Neural cell (in vitro differentiated cells): ENCODE data around the gene RNF213. TPM values are rescaled to one million over a fixed set of nuclear protein-coding genes. Genes with fewer than 3 reads are reported as not detected.

Source experiments
- H2AFZ ChIP-seq: fragments of 200-600, 300-800 bp; sonication (generic), shearing (Covaris generic); 2 replicates; pipeline ENCODE4 v1.6.0; 2014; ENCODE audit warnings: low read depth, mild to moderate bottlenecking, antibody characterized with exemption, low read length, moderate library complexity
- H3F3A ChIP-seq: fragments of 200-600 bp; shearing (Covaris generic); 2 replicates; pipeline ENCODE4 v1.6.1; 2016; ENCODE audit warnings: mild to moderate bottlenecking, moderate library complexity, mixed read lengths, antibody characterized with exemption, low read length; ENCODE audit not compliant: insufficient read depth, poor library complexity, severe bottlenecking
- H3K27ac ChIP-seq: fragments of 200-600, 300-800 bp; sonication (generic), shearing (Covaris generic); 2 replicates; pipeline ENCODE4 v1.5.1; 2014; ENCODE audit warnings: mild to moderate bottlenecking, low read length, moderate library complexity
- H3K27me3 ChIP-seq: fragments of 300-800, 200-600 bp; sonication (generic), shearing (Covaris generic); 2 replicates; pipeline ENCODE4 v1.6.0; 2014; ENCODE audit warnings: mild to moderate bottlenecking, low read depth, low read length, moderate library complexity; ENCODE audit not compliant: insufficient read depth
- H3K36me3 ChIP-seq: fragments of 300-800, 200-600 bp; sonication (generic), shearing (Covaris generic); 2 replicates; pipeline ENCODE4 v1.5.1; 2014; ENCODE audit warnings: mild to moderate bottlenecking, antibody characterized with exemption, low read length, moderate library complexity; ENCODE audit not compliant: insufficient read depth
- H3K4me2 ChIP-seq: fragments of 300-800, 200-600 bp; sonication (generic), shearing (Covaris generic); 2 replicates; pipeline ENCODE4 v1.6.0; 2014; ENCODE audit warnings: mild to moderate bottlenecking, low read length
- H3K4me3 ChIP-seq: fragments of 300-800, 200-600 bp; sonication (generic), shearing (Covaris generic); 2 replicates; pipeline ENCODE4 v1.5.1; 2014; ENCODE audit warnings: mild to moderate bottlenecking, low read length, moderate library complexity
- H3K79me2 ChIP-seq: fragments of 200-600 bp; shearing (Covaris generic); replicated peaks from 2 replicates; pipeline ENCODE4 v1.6.0; 2014; ENCODE audit warnings: mild to moderate bottlenecking, low read length, moderate library complexity; ENCODE audit not compliant: insufficient read depth
- H3K9ac ChIP-seq: fragments of 300-800, 200-600 bp; sonication (generic), shearing (Covaris generic); 2 replicates; pipeline ENCODE4 v1.6.1; 2016; ENCODE audit warnings: mild to moderate bottlenecking, low read length, mixed read lengths
- H3K9me2 ChIP-seq: fragments of 200-600 bp; shearing (Covaris generic); 2 replicates; pipeline ENCODE4 v1.6.1; 2016; ENCODE audit warnings: mild to moderate bottlenecking, low read length, mixed read lengths; ENCODE audit not compliant: insufficient read depth
- H3K9me3 ChIP-seq: fragments of 200-600, 300-800 bp; sonication (generic), shearing (Covaris generic); 2 replicates; pipeline ENCODE4 v1.6.1; 2016; ENCODE audit warnings: mild to moderate bottlenecking, mixed run types, low read length, moderate library complexity, mixed read lengths
- H4K20me1 ChIP-seq: fragments of 200-600 bp; shearing (Covaris generic); 2 replicates; pipeline ENCODE4 v1.6.1; 2016; ENCODE audit warnings: mild to moderate bottlenecking, mixed run types; ENCODE audit not compliant: insufficient read depth
- EP300 ChIP-seq: fragments of 450-650 bp; conservative IDR thresholded peaks from 2 replicates; pipeline ENCODE4 v1.6.1; 2014; ENCODE audit warnings: antibody characterized with exemption, mild to moderate bottlenecking, moderate library complexity; ENCODE audit not compliant: poor library complexity, severe bottlenecking
- EZH2 ChIP-seq: fragments of 200-600, 300-800 bp; shearing (Covaris generic), sonication (generic); IDR thresholded peaks from 2 replicates; pipeline ENCODE4 v1.6.1; 2014; ENCODE audit warnings: antibody characterized with exemption, low read length, borderline replicate concordance, mild to moderate bottlenecking; ENCODE audit not compliant: insufficient read depth, poor library complexity, severe bottlenecking
- MXI1 ChIP-seq: fragments of 450-650 bp; conservative IDR thresholded peaks from 2 replicates; pipeline ENCODE4 v1.6.1; 2014; ENCODE audit warnings: antibody characterized with exemption, mild to moderate bottlenecking; ENCODE audit not compliant: poor library complexity, severe bottlenecking
- POLR2AphosphoS5 ChIP-seq: IDR thresholded peaks from 2 replicates; pipeline ENCODE4 v1.6.1; 2012
- RAD21 ChIP-seq: fragments of 450-650 bp; conservative IDR thresholded peaks from 2 replicates; pipeline ENCODE4 v1.6.1; 2014; ENCODE audit warnings: antibody characterized with exemption, mild to moderate bottlenecking, moderate library complexity
- SMC3 ChIP-seq: fragments of 450-650 bp; conservative IDR thresholded peaks from 2 replicates; pipeline ENCODE4 v1.6.1; 2014; ENCODE audit warnings: antibody characterized with exemption, mild to moderate bottlenecking, moderate library complexity; ENCODE audit not compliant: poor library complexity
- TAF1 ChIP-seq: IDR thresholded peaks from 2 replicates; pipeline ENCODE4 v1.6.1; 2012; ENCODE audit warnings: low read depth
- polyA plus RNA-seq: library from polyadenylated mRNA; depleted of rRNA; stranded (reverse); fragments of >200 nt; gene quantifications from 2 replicates; pipeline ENCODE4 v1.2.3, GENCODE V29; 2014
- TF ChIP-seq, protein P1 (sequence below): fragments of 450-650 bp; IDR thresholded peaks from 2 replicates; pipeline ENCODE4 v1.5.1; 2014; ENCODE audit warnings: antibody characterized with exemption, mild to moderate bottlenecking, moderate library complexity; ENCODE audit not compliant: poor library complexity, severe bottlenecking
- TF ChIP-seq, protein P2 (sequence below): IDR thresholded peaks from 2 replicates; pipeline ENCODE4 v1.6.1; 2012; ENCODE audit warnings: borderline replicate concordance

Gene RNF213
- polyA plus RNA-seq, 1 donor from 2014 or later = 1.5 TPM

DNA sequence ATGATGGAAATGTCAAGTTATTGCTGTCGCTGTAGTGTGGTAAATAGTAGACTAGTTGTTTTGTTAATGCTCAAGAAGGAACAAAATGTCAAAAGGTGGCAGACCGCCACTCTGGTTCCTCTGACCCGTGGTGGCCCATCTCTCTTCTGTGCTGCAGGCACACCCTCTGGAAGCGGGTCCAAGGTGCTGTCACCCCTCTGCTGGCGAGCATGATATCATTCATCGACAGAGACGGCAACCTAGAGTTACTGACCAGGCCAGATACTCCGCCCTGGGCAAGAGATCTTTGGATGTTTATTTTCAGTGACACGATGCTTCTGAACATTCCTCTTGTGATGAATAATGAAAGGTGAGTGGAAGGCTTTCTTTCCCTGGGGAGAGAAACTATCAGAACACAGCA, 97.5 kb downstream of the RNF213 start:
- no peaks in the 10 kb centered on the region for H3K79me2 ChIP-seq
- no peaks in the 10 kb centered on the region for H3K9me3 ChIP-seq
- H4K20me1 ChIP-seq = no peaks in the 10 kb centered on the region
- H3K27ac ChIP-seq = no peak overlapping the region
- no peaks in the 10 kb centered on the region for H3K9me2 ChIP-seq
- H2AFZ ChIP-seq = no peak overlapping the region
- TF ChIP-seq POLR2AphosphoS5 (no peak), TAF1 (no peak), RAD21 (no peak), SMC3 (no peak), EP300 (no peak)
- TF ChIP-seq, protein P1, sequence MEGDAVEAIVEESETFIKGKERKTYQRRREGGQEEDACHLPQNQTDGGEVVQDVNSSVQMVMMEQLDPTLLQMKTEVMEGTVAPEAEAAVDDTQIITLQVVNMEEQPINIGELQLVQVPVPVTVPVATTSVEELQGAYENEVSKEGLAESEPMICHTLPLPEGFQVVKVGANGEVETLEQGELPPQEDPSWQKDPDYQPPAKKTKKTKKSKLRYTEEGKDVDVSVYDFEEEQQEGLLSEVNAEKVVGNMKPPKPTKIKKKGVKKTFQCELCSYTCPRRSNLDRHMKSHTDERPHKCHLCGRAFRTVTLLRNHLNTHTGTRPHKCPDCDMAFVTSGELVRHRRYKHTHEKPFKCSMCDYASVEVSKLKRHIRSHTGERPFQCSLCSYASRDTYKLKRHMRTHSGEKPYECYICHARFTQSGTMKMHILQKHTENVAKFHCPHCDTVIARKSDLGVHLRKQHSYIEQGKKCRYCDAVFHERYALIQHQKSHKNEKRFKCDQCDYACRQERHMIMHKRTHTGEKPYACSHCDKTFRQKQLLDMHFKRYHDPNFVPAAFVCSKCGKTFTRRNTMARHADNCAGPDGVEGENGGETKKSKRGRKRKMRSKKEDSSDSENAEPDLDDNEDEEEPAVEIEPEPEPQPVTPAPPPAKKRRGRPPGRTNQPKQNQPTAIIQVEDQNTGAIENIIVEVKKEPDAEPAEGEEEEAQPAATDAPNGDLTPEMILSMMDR = no peak
- H3K9ac ChIP-seq = no peak overlapping the region
- H3K36me3 ChIP-seq = no peaks in the 10 kb centered on the region
- no peak overlapping the region for H3K4me3 ChIP-seq
- H3K27me3 ChIP-seq = no peaks in the 10 kb centered on the region
- no peaks in the 10 kb centered on the region for H3F3A ChIP-seq
- H3K4me2 ChIP-seq = no peak overlapping the region

DNA sequence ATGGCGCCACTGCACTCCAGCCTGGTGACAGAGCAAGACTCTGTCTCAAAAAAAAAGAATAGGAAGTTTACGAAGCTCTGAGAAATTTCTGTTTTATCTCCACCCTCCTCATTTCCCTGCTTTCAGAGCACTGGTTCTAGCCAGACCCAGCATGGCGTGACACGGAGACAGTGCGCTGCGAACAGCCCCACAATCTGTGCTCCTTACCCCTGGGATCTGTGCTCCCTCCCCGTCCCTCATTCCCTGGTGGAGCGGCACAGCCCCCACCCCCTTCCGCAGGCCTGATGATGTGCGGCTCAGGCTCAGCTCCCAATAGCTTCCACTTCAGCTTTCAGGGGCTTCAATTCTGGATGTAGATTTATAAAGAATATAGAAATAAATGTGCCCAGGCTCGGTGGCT, 98.2 kb downstream of the RNF213 start:
- Histone ChIP-seq H2AFZ (no peak overlapping the region), H3K27ac (no peak overlapping the region), H3F3A (no peaks in the 10 kb centered on the region), H3K36me3 (no peaks in the 10 kb centered on the region), H4K20me1 (no peaks in the 10 kb centered on the region), H3K9me2 (no peaks in the 10 kb centered on the region), H3K4me2 (no peak overlapping the region), H3K9me3 (no peaks in the 10 kb centered on the region), H3K4me3 (no peak overlapping the region), H3K9ac (no peak overlapping the region), H3K79me2 (no peaks in the 10 kb centered on the region), H3K27me3 (no peaks in the 10 kb centered on the region)
- TF ChIP-seq SMC3 = no peak
- TF ChIP-seq, protein P2, sequence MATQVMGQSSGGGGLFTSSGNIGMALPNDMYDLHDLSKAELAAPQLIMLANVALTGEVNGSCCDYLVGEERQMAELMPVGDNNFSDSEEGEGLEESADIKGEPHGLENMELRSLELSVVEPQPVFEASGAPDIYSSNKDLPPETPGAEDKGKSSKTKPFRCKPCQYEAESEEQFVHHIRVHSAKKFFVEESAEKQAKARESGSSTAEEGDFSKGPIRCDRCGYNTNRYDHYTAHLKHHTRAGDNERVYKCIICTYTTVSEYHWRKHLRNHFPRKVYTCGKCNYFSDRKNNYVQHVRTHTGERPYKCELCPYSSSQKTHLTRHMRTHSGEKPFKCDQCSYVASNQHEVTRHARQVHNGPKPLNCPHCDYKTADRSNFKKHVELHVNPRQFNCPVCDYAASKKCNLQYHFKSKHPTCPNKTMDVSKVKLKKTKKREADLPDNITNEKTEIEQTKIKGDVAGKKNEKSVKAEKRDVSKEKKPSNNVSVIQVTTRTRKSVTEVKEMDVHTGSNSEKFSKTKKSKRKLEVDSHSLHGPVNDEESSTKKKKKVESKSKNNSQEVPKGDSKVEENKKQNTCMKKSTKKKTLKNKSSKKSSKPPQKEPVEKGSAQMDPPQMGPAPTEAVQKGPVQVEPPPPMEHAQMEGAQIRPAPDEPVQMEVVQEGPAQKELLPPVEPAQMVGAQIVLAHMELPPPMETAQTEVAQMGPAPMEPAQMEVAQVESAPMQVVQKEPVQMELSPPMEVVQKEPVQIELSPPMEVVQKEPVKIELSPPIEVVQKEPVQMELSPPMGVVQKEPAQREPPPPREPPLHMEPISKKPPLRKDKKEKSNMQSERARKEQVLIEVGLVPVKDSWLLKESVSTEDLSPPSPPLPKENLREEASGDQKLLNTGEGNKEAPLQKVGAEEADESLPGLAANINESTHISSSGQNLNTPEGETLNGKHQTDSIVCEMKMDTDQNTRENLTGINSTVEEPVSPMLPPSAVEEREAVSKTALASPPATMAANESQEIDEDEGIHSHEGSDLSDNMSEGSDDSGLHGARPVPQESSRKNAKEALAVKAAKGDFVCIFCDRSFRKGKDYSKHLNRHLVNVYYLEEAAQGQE = no peak
- TF ChIP-seq EP300 = no peak
- no peak for TF ChIP-seq RAD21

DNA sequence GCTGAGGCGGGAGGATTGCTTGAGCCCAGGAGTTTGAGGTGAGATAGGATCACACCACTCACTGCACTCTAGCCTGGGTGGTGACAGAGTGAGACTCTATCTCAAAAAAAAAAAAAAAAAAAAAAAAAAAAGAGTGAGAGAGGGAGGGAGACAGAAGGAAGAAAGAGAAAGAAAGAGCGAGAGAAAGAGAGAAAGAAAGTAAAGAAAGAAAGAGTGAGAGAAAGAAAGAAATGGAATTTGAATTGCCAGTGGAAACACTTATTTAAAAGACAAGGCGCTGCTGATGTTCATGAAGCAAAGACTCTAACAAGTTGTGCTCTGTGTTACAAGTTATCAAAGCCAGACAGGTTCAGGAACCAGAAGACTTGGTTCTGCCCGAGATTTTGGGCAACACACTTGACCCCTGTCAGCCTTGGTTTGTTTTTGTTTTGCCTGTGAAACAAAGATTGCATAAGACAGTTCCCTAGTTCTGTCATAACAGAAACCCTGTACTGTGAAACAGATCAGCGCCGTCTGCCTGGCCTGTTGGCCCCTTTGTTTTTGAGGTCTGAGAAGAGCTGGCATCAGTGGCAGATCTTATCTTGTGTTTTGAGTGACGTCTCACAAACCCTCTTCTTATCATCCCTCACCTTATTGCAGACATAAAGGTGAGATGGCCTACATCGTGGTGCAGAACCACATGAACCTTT, 98.9 kb downstream of the RNF213 start:
- Histone ChIP-seq H4K20me1 (no peaks in the 10 kb centered on the region), H3K27ac (no peak overlapping the region), H3K4me2 (no peak overlapping the region), H3K9ac (no peak overlapping the region), H3F3A (no peaks in the 10 kb centered on the region), H3K27me3 (no peaks in the 10 kb centered on the region), H2AFZ (no peak overlapping the region), H3K4me3 (no peak overlapping the region), H3K9me3 (no peaks in the 10 kb centered on the region), H3K9me2 (no peaks in the 10 kb centered on the region), H3K36me3 (no peaks in the 10 kb centered on the region), H3K79me2 (no peaks in the 10 kb centered on the region)
- TF ChIP-seq, protein P1 = no peak
- TF ChIP-seq MXI1 = no peak
- TF ChIP-seq RAD21 = no peak
- TF ChIP-seq SMC3 = no peak
- TF ChIP-seq EZH2 = no peak
- TF ChIP-seq, protein P2 = no peak
- TF ChIP-seq EP300 = no peak
- TF ChIP-seq TAF1 = no peak
- TF ChIP-seq POLR2AphosphoS5 = no peak
